ENCODE results near the gene RNF224. TPM values are rescaled to one million over a fixed set of nuclear protein-coding genes. Genes with fewer than 3 reads are reported as not detected.

Gene RNF224
- polyA plus RNA-seq, 3 donors, result not detected

- WGBS (ENCODE audit: insufficient coverage), result 92% methylated on average over 16 of the region's 23 CpGs
These were observed 4.2 kb downstream of the RNF224 start for GRCh38 chr9:137231372-137232039.

GRCh38 chr9:137232101-137232500 lies 4.8 kb downstream of the RNF224 start:
- Mint-ChIP-seq H3K36me3 (no peaks in the 10 kb centered on the region), H3K4me3 (no peak overlapping the region), H3K27ac (no peak overlapping the region), H3K27me3 (ENCODE audit: low read depth in 3 of 3) (peaks cover 2 to 44% (median 10%) of the 10 kb centered on the region in 3 donors), H3K4me1 (peaks cover 7% of the 10 kb centered on the region), H3K9me3 (peaks cover 0 to 4% (median 0%) of the 10 kb centered on the region in 7 donors)
- Histone ChIP-seq H3K4me2 (replicated peaks; ENCODE audit: extremely low read depth, low read length, poor library complexity, severe bottlenecking) (no peak overlapping the region), H3K9me3 (replicated peaks in 1 of 2; ENCODE audit: control insufficient read depth in 1 of 2, insufficient read depth in 1 of 2, low read length in 2 of 2) (no peaks in the 10 kb centered on the region), H3K36me3 (replicated peaks in 1 of 2; ENCODE audit: control insufficient read depth in 1 of 2, insufficient read depth in 2 of 2, low read length in 2 of 2) (no peaks in the 10 kb centered on the region), H3K9ac (ENCODE audit: insufficient read depth, low read length, poor library complexity, severe bottlenecking) (no peak overlapping the region), H2AFZ (ENCODE audit: insufficient read depth, low read depth, low read length, poor library complexity, severe bottlenecking) (no peak overlapping the region), H4K20me1 (ENCODE audit: insufficient read depth, low read length) (no peaks in the 10 kb centered on the region), H3K4me3 (replicated peaks in 1 of 3; ENCODE audit: low read depth in 2 of 3, low read length in 3 of 3) (no peak overlapping the region), H3K27ac (ENCODE audit: low read depth in 1 of 2, low read length in 2 of 2) (no peak overlapping the region), H3K79me2 (ENCODE audit: insufficient read depth, low read length) (no peaks in the 10 kb centered on the region), H3K4me1 (ENCODE audit: control insufficient read depth in 1 of 2, insufficient read depth in 2 of 2, low read length in 2 of 2) (peaks cover 11 to 12% of the 10 kb centered on the region in 2 donors), H3K27me3 (ENCODE audit: control insufficient read depth in 2 of 2, insufficient read depth in 2 of 2, low read length in 2 of 2) (peaks cover 0 to 4% of the 10 kb centered on the region in 2 donors)
- WGBS (ENCODE audit: insufficient coverage), result 83% methylated on average over 9 of the region's 10 CpGs
- DNase-seq, result no peak
- TF ChIP-seq CTCF (IDR thresholded peaks at IDR 0.05), result no peak
- intact Hi-C loops (cut with micrococcal nuclease), result no loop called here

More at GRCh38 chr9:137231372-137232039, 4.2 kb downstream of the RNF224 start:
- H3K36me3 Mint-ChIP-seq, result no peaks in the 10 kb centered on the region
- Histone ChIP-seq H3K9me3 (replicated peaks in 1 of 2; ENCODE audit: control insufficient read depth in 1 of 2, insufficient read depth in 1 of 2, low read length in 2 of 2) (no peaks in the 10 kb centered on the region), H3K4me3 (replicated peaks in 1 of 3; ENCODE audit: low read depth in 2 of 3, low read length in 3 of 3) (no peak overlapping the region), H3K79me2 (ENCODE audit: insufficient read depth, low read length) (no peaks in the 10 kb centered on the region), H3K27me3 (ENCODE audit: control insufficient read depth in 2 of 2, insufficient read depth in 2 of 2, low read length in 2 of 2) (peaks cover 0 to 9% of the 10 kb centered on the region in 2 donors), H3K27ac (ENCODE audit: low read depth in 1 of 2, low read length in 2 of 2) (no peak overlapping the region), H3K4me2 (replicated peaks; ENCODE audit: extremely low read depth, low read length, poor library complexity, severe bottlenecking) (no peak overlapping the region), H3K9ac (ENCODE audit: insufficient read depth, low read length, poor library complexity, severe bottlenecking) (no peak overlapping the region), H3K36me3 (replicated peaks in 1 of 2; ENCODE audit: control insufficient read depth in 1 of 2, insufficient read depth in 2 of 2, low read length in 2 of 2) (no peaks in the 10 kb centered on the region), H2AFZ (ENCODE audit: insufficient read depth, low read depth, low read length, poor library complexity, severe bottlenecking) (no peak overlapping the region), H3K4me1 (ENCODE audit: control insufficient read depth in 1 of 2, insufficient read depth in 2 of 2, low read length in 2 of 2) (peaks cover 5 to 6% of the 10 kb centered on the region in 2 donors), H4K20me1 (ENCODE audit: insufficient read depth, low read length) (no peaks in the 10 kb centered on the region)
- no peak overlapping the region for H3K4me3 Mint-ChIP-seq
- peaks cover 2 to 47% (median 10%) of the 10 kb centered on the region in 3 donors for H3K27me3 Mint-ChIP-seq (ENCODE audit: low read depth in 3 of 3)
- no peak for TF ChIP-seq CTCF (IDR thresholded peaks at IDR 0.05)
- DNase-seq, result no peak
- no peak overlapping the region for H3K27ac Mint-ChIP-seq
- peaks cover 4% of the 10 kb centered on the region for H3K4me1 Mint-ChIP-seq
- H3K9me3 Mint-ChIP-seq, result peaks cover 0 to 4% (median 0%) of the 10 kb centered on the region in 7 donors
- intact Hi-C loops (cut with micrococcal nuclease), result no loop called here
